GM21390 (cell line): ENCODE results near the gene MRPL16.
"Not testable (repeated sequence)": the region's sequence is repeated elsewhere in the genome, so short reads cannot be mapped to it uniquely, and the experiment has no call there.

ENCODE experiments used
- ATAC-seq: cut with Tn5 transposase; IDR thresholded peaks from one replicate; pipeline ENCODE4 v1.9.1; 2021; ENCODE audit not compliant: unreplicated experiment

MRPL16 gene

DNA sequence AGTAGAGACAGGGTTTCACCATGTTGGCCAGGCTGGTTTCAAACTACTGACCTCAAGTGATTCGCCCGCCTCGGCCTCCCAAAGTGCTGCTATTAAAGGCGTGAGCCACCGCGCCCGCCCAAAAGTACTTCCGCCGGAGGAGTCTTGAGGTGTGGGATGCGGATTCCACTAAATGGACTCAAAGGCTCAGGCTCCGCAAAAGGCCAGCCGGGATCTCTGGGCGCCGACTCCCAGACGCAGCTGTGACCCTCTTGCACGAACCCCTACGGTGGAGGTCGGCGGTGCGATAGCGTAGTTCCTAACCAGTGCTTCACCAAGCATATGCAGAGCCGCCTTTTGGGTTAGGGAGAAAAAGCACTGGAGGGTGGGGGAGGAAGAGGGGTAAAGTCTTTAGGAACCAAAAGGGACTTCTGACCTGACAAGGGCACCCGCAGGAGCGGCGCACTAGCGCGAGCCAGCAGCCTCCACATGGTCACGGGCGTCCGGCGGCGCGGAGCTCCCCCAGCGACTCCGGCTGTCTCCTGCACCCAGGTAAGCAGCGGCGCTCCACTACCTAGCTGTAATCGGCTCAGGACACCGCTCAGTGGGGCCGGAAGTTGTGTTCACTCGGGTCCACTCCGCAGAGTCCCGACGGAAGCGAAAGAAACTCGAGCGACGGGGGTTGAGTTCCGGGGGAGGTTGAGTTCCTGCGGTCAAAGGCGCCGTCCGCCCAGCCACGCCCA, at the start of gene MRPL16:
TSS of gene MRPL16 (minus strand) at position 590 of the 722 bp plus-strand sequence. CDS start at position 470, 120 bp downstream.
- peak; percentile 97 for ATAC-seq

DNA sequence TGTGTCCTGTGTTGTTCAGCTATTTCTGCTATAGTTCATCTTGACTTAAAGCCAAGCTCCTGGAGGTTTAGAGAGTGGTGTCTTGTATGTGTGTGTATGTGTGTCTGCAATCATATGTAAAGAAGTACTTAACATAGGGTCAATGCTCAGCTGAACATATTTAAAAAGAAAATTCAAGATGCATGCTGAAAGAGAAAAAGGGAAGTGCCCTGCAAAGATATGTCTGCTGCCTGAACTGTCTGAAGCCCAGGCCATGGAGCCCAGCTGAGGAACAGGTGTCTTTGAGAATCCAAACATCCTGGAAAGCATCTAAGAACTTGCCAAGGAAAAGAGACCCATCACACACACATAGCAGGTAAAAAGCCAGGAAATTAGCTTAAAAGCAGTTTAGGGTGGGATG, 49.1 kb upstream of the MRPL16 start:
- ATAC-seq: no peak

DNA sequence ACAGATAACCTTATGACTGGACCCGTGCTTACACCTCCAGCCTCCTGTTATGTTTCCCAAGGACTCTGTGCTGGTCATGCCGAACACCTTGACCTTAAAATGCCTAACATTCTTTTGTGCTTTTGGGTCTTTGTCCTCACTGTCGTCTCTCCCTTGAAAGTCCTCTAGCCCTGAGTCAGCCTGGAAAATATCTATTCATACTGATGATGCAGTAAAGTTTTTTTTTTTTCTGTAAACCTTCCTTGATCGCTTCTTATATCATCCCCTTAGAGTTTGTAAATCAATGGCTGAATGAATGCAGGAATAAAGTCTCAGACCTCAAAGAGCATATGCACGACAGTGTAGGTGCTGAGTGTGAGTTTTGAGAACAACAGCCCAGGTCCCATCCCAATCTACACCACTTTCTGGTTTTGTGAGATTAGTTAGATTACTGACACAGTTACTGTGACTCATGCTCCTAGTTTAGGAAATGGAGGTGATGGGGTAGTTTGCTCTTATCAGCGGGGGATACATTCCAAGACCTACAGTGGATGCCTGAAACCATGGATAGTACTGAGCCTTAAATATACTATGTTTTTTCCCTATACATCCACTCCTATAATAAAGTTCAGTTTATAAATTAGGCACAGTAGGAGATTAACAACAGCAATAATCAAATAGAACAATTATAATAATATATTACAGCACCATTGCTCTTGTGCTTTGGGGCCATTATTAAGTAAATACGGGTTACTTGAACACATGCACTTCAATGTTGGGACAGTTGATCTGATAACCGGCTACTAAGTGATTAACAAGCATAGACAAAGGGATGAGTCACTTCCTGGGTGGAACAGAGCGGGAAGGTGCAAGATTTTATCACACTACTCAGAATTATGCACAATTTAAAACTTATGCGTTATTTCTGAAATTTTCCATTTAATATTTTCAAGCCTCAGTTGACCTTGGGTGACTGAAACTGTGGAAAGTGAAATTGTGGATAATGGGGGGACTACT, 47.2 kb upstream of the MRPL16 start:
- no peak for ATAC-seq

DNA sequence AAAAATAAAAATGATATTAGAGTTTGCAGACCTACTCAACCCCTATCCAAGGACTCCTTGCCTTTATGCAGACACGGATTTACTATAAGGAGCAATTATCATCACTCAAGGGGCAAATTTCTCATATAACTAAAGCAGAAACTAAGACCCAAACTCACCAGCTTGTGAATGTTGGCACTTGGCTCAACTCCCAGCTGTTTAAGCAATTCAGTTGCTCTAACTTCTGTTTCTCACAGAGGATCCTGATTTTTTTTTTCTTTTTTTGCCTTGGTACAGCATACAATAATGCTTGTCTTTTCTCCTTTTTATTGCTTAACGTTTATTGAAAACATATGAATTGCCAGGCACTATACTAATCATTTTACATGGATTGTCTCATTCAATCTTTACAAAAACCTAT, 44.3 kb upstream of the MRPL16 start:
- no peak for ATAC-seq

DNA sequence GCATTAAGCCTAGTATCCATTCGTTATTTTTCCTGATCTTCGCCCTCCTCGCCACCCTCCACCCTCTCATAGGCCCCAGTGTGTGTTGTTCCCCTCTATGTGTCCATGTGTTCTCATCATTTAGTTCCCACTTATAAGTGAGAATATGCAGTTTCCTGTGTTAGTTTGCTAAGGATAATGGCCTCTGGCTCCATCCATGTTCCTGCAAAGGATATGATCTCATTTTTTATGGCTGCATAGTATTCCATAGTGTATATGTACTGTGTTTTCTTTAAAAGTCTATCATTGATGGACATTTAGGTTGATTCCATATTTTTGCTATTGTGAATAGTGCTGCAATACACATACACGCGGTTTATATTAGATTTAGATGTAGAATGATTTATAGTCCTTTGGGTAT, 40.8 kb upstream of the MRPL16 start:
- ATAC-seq: not testable (repeated sequence)

DNA sequence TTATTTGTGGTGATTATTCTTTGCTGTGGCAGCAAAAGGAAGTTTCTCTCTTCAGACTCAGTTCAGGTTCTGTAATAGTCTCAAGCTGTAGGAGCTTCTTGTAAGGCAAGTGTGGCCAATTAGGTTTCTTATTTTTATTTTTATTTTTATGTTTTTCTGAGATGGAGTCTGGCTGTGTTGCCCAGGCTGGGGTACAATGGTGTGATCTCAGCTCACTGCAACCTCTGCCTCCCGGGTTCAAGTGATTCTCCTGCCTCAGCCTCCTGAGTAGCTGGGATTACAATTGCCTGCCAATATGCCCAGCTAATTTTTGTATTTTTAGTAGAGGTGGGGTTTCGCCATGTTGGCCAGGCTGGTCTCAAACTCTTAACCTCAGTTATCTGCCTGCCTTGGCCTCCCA, 39.0 kb upstream of the MRPL16 start:
- ATAC-seq: not testable (repeated sequence)

DNA sequence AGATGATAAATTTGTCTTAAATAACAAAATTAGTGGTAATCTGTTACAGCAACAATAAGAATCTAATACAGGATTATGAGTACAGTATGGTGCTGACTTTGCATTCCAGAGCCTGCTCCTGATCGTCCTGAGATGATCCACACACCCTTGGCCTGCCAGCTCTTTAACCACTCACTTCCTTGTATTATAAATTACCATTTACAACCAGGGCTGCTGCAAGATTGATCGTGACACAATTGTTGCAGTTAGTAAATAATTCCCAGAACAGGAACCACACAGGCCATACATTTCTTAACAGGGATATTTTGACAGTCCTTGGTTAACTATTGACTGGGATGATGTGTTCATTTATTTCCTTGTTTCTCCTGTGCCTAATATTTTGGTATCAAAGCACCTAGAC, 38.6 kb upstream of the MRPL16 start:
- no peak for ATAC-seq

DNA sequence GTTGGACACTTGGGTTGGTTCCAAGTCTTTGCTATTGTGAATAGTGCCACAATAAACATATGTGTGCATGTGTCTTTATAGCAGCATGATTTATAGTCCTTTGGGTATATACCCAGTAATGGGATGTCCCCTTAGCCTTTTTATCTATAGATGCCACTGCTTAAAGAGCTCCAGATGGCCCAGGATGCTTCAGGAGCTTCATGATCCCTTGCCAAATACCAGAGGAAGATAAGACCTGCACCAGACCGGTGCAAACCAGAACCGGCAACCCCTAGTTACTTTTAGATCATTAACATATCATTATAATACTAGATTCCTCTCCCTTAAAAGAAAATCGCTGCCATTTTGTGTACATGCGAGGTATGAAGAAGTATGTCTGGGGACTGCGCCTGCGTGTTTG, 37.9 kb upstream of the MRPL16 start:
- ATAC-seq: not testable (repeated sequence)

DNA sequence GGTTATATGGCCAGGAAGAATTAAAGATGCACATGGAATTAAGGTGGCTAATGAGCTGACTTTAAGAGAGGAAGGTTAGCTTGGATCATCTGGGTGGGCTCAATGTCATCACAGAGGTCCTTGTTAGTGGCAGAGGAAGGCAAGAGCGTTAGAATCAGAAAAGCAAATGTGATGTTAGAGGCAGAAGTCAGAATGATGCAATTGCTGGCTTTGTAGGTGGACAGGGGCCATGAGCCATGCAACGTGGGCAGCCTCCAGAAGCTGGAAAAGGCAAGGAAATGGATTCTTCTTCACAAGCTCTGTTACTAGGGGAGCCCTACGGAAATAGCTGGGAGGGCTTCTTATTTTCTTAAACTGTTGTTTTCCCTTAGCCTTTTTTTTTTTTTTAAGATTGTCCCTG, 37.0 kb upstream of the MRPL16 start:
- no peak for ATAC-seq

DNA sequence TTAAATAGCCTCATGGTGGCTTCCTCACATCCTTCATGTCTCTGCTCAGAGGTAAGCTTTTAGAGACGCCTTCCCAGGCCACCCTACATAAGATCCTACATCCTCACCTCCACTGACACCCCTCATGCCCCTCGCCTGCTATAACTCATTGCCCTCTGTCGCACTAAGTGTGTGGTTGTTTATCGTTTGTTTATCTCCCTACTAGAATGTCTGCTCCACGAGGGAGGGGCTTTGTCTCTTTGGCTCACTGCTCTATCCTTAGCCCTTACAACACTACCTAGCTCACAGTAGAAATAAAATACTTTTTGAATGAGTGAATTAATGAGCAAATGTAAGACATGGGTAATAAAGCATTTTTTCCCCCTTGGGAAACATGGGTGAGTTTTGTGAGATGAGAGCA, 36.0 kb upstream of the MRPL16 start:
- ATAC-seq: no peak

DNA sequence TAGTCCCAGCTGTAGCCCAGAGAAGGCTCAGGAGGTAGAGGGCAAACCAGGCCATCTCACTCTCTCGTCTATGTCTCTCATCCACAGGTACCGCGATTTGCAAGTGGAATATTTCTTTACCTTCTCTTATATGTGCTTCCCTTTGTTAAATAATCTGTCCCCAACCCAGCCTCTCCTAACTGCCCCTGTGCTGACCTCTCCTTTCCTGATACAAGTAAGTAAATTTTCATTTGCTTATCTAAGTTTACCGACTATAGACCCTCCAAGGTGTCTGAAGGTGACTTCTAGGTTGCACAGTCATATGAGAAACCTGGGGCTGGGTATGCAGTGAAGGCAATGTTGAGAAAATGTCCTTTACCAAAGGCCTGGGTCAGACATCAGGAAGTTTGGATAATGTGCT, 34.8 kb upstream of the MRPL16 start, which contains the start of gene CBLIF:
TSS of gene CBLIF (minus strand) at position 101 of the 400 bp plus-strand sequence. CDS start at position 55, 46 bp downstream.
- no peak for ATAC-seq

DNA sequence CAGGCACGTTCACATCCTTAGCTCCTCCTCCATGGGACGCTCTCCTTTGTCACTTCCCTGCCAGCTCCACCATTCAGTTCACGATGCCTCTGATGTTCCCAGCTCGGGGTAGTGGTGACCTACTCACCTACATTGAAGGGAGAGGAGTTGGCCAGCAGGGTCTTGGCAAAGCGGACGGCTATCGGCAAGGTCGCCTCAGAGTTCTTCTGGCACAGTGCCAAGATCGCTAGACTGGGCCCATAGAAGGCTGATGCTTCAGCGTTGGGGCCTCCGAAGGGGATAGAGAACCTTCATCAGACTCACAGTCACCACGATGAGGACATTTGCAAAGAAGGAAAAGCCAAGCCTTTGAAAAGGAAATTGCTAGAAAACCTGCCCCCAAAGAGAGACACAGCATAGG, 31.7 kb upstream of the MRPL16 start:
- ATAC-seq: no peak

DNA sequence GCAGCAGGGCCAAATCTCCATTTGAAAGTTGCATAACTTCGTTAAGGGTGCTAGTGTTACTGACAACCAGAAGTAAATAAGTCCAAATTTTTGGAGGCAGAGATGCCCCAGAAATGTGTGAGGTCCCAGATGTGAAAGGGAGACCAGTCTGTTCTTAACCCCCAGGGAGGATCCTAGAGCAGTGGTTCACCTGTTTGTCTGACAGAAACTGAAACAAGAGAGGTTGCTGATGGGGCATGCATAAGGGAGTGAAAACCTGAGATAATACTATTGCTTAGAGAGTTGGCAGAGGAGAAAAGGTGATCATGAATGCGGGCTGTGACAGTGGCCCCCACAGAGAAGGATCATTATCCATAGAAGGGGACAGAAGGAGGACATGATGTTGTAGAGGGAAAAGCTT, 30.9 kb upstream of the MRPL16 start:
- peak; percentile 53 for ATAC-seq

DNA sequence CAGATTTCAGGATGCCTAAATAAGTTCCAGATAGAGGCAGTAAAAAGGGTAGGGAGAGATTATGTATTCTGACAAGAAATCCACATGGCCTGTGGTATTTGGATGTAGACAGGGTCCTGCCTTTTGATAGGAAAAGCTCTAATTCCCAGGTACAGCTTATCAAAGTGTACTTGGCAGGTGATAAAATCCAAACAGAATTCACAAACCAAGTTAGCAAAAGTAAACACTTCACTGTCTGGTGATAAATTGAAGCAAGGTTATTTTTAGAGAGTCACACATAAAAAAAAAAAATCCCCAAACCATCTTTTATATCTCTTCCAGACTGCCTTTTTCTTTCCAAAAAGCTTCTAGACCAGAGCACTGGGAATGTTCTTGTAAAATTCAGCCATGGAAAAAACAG, 29.0 kb upstream of the MRPL16 start:
- ATAC-seq: no peak

DNA sequence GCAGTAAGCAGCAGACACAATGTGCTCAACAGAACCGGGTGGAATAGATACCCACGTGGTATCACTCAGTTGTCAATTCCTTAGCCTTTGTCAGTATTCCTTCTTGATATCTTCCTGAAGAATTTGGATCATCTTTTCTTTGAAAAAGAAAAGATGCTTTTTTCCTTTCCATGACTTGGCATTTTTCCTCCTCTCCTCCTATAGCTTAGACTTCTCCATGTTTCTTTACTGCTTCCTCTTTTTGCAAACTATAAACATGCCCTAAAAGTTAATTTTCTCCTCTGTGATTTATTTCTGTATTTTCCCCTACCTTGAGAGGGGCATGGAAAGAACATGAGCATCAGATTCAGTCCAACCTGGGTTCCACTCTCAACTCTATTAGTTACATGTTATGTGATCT, 23.0 kb upstream of the MRPL16 start:
- ATAC-seq: no peak

DNA sequence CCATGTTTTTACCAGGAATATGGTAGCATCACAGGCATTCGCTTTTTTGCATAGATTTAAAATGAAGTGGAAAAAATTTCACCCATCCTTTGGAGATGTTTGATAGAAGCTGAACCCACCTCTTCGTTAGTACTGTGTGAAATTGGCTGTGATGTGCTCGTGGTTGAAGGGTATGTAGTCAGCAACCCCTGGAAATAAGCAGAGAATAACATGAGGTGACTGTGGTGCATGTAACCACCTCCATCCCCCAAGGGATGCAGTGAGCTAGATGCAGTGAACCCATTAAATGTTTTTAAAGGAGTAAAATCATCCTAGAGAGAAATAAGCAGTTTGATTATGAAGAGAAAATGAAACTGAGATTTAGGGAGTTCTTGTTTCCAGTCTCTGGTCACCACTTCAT, 18.8 kb upstream of the MRPL16 start:
- no peak for ATAC-seq

DNA sequence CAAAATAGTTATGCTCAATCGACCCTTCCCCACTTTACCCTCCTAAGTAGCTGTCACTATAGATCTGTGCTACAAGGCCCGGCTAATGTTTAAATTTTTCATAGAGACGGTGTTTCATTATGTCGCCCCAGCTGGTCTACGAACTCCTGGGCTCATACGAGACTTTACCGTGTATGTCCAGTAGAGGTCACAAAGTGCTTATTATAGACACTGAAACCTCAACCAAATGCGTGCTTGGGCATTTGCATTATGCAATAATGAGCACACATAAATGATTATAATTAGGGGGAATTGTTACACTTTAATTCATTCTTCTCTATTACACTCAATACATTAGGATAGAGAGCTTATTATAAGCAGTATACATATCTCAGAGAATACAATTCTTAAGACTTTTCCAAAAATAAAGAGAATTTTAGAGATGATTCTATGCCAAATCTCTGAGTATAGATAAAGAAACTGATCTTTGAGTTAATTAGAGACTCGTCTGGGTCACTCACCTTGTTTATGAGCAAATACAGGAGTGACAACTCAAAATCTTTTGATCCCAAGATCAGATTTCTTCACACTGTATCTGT, 12.5 kb upstream of the MRPL16 start:
- ATAC-seq: peak; percentile 84

DNA sequence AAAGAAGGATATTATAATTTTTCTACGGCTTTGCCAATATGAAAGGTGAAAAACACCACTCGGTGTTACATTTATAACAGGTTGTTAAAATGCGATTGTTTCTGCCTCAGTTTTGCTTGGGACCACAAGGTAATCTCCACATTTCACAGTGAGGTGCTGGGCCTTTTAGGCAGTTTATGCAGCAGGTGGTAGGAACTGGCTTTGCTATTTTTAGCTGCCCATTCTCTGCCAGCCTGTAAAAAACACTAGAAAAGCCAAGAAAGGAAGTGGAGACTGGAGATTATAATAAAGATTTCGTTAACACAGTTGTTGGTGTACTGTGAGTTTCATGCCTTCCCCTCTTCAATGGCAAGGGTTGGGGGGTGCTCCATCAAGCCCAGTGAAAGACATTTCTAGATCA, 8.0 kb upstream of the MRPL16 start:
- no peak for ATAC-seq

DNA sequence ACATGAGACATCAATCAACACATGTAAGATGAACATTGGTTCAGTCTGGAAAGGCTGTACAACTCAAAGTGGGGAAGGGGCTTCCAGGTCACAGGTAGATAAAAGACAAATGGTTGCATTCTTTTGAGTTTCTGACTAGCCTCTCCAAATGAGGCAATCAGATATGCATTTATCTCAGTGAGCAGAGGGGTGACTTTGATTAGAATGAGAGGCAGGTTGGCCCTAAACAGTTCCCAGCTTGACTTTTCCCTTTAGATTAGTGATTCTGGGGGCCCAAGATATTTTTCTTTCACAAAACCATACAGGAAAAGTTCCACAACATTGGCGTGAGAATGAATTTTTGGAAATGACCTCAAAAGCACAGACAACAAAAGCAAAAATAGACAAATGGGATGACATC, 5.9 kb upstream of the MRPL16 start:
- not testable (repeated sequence) for ATAC-seq

DNA sequence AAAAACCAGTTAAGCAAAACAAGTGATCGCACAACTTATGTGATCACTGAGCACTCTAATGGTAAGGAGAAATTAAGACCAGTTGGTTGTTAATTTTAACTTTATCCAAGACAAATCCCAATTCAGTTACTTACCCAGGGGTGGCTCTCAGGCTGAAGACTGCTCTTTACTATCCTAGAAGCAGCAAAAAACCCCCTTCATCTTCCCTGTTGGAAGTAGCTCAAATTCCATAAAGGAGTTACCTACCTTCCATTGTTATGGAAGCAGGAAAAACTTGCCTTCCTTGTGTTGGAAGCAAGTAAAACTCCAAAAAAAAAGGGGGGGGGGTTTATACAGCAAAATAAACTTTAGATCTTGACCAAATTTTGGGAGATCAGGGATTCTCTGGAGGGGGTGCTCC, 5.2 kb upstream of the MRPL16 start:
- no peak for ATAC-seq

DNA sequence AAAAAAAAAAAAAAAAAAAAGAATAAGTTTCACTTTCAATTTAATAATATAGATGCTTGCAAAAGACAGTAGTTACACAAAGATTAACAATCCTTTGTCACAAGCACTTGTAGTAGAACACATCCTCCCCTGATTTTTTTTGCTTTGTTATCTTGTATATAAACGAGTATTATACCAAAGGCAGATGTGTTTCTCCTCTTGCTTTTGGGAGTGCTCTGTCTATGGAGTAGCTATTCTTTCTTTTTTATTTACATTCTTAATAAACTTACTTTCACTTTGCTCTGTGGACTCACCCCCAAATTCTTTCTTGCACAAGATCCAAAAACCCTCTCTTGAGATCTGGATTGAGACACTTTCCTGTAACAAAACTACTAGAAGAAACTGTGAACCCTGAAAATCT, 3.4 kb upstream of the MRPL16 start:
- no peak for ATAC-seq

DNA sequence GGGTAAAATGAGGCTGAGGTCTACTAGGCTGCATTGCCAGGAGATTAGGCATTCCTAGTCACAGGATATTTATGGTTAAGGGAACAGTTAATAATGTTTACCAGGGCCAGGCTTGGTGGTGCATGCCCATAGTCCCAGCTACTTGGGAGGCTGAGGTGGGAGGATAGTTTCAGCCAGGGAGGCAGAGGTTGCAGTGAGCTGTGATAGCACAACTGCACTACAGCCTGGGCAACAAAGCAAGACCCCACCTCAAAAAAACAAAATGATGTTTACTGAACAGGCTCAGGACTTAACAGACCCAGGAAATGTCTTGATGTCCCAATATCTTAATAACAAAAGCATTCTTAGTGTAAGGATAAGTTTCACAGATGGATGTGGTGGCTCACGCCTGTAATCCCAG, 2.8 kb upstream of the MRPL16 start:
- no peak for ATAC-seq
